ENCODE results near the gene BCL3. TPM values are rescaled to one million over a fixed set of nuclear protein-coding genes. Genes with fewer than 3 reads are reported as not detected.

BCL3 gene
- total RNA-seq, 4 donors from 2014 or later: 3.2 to 58.8 (median 11.9) TPM

DNA sequence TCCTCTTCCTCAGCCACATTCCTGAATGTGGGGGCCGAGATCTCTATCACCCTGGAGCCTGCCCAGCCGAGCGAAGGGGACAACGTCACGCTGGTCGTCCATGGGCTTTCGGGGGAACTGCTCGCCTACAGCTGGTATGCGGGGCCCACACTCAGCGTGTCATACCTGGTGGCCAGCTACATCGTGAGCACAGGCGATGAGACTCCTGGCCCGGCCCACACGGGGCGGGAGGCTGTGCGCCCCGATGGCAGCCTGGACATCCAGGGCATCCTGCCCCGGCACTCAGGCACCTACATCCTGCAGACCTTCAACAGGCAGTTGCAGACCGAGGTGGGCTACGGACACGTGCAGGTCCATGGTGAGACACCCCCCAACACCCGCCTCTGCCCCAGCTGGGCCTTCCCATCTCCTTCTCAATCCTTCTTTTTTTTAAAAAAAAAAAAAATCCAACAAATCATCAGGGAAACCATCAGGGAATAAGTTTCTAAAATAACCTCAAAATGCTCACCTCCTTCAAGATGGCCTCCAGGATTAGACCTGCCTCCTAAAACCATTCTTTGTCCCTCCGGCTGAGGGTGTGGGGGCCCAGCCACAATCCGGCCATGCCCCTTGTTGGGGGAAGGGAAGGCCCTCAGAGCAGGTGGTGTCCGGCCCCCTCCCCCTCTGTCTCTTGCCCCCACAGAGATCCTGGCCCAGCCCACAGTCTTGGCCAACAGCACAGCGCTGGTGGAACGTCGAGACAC is 45.0 kb upstream of the BCL3 start:
- Histone ChIP-seq H3K27ac (no peak overlapping the region), H3K4me1 (no peaks in the 10 kb centered on the region), H3K36me3 (no peaks in the 10 kb centered on the region), H3K9me3 (no peaks in the 10 kb centered on the region), H3K4me3 (no peak overlapping the region), H3K27me3 (no peaks in the 10 kb centered on the region)
- no peak for TF ChIP-seq POLR2A (IDR thresholded peaks at IDR 0.05)
- TF ChIP-seq, protein P1, sequence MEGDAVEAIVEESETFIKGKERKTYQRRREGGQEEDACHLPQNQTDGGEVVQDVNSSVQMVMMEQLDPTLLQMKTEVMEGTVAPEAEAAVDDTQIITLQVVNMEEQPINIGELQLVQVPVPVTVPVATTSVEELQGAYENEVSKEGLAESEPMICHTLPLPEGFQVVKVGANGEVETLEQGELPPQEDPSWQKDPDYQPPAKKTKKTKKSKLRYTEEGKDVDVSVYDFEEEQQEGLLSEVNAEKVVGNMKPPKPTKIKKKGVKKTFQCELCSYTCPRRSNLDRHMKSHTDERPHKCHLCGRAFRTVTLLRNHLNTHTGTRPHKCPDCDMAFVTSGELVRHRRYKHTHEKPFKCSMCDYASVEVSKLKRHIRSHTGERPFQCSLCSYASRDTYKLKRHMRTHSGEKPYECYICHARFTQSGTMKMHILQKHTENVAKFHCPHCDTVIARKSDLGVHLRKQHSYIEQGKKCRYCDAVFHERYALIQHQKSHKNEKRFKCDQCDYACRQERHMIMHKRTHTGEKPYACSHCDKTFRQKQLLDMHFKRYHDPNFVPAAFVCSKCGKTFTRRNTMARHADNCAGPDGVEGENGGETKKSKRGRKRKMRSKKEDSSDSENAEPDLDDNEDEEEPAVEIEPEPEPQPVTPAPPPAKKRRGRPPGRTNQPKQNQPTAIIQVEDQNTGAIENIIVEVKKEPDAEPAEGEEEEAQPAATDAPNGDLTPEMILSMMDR (IDR thresholded peaks at IDR 0.05): no peak
- intact Hi-C loops (cut with DNase I; ENCODE audit: low total_unique reads): no loop called here
- no peak for DNase-seq

DNA sequence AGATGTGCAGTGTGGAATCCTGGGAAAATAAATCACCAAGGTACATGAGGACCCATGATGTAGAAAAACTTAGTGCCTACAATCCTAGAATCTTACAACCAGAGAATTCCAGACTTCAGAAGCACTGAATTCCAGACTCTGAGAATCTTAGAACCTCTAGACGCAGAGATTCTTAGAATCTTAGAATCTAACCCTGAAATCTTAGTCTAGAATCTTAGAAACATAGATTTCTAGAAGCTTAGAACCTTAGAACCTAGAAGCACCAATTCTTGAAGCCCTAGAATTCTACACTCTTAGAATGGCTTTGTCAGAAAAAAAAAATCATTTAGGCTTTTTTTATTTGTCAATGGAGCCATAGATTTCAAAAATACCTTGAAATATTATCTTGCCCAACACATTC is 43.5 kb upstream of the BCL3 start:
- Histone ChIP-seq H3K36me3 (no peaks in the 10 kb centered on the region), H3K9me3 (no peaks in the 10 kb centered on the region), H3K4me1 (no peaks in the 10 kb centered on the region), H3K27me3 (no peaks in the 10 kb centered on the region), H3K4me3 (no peak overlapping the region), H3K27ac (no peak overlapping the region)
- intact Hi-C loops (cut with DNase I; ENCODE audit: low total_unique reads): no loop called here
- no peak for DNase-seq
- TF ChIP-seq, protein P1 (IDR thresholded peaks at IDR 0.05): no peak
- TF ChIP-seq POLR2A (IDR thresholded peaks at IDR 0.05): no peak

DNA sequence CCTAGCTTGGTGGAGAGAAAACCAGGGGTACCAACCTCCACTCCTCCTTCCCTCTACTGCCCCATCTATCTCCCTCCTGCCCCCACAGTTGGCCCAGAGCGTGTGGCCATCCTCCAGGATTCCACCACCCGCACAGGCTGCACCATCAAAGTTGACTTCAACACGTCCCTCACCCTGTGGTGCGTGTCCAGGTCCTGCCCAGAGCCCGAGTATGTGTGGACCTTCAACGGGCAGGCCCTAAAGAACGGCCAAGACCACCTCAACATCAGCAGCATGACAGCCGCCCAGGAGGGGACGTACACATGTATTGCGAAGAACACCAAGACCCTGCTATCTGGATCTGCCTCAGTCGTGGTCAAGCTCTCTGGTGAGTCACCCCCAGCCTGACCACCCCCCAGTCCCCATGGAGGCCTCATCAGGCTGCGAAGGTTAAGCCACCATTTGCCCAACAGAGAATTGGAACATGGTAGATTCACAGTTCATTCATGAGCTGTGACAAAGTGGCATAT is 43.0 kb upstream of the BCL3 start:
- no peaks in the 10 kb centered on the region for H3K36me3 ChIP-seq
- no peaks in the 10 kb centered on the region for H3K9me3 ChIP-seq
- no peak overlapping the region for H3K27ac ChIP-seq
- intact Hi-C loops (cut with DNase I; ENCODE audit: low total_unique reads): no loop called here
- DNase-seq: no peak
- TF ChIP-seq POLR2A (IDR thresholded peaks at IDR 0.05): no peak
- TF ChIP-seq, protein P1 (IDR thresholded peaks at IDR 0.05): no peak
- no peaks in the 10 kb centered on the region for H3K27me3 ChIP-seq
- H3K4me3 ChIP-seq: no peak overlapping the region
- H3K4me1 ChIP-seq: no peaks in the 10 kb centered on the region

DNA sequence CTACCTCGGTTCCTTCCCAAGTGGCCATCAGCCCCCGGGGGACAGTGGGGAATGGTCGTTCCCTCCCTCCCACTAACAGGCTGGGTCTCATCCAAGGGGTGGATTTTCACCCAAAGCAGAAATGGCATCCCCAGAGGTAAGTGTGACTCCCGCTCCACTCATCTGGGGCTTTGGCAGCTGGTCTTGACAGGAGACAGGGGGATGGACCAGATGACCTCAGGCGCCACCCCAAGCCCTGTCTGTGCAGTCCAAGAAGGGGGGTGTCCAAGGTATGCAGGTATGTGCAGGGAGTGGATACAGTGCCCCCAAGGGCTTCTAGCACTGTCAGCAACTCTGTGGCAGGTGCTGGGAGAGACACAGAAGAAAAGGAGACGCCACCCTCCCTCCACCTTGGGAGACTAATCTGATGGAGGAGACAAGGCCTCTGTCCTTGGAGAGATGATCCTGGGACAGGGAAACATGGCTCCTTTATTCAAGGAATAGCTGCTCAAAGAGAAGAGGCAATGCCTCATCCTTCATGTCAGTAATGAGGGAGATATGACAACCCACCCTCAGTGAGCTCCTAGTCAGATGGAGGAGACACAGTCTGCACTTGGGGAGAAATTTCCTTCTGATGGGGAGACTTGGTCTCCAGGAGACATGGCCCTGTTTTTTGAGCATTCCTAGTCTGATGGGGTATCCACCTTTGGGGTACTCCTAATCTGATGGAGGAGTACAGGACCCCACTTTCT is 41.8 kb upstream of the BCL3 start:
- intact Hi-C loops (cut with DNase I; ENCODE audit: low total_unique reads): no loop called here
- Histone ChIP-seq H3K27ac (no peak overlapping the region), H3K36me3 (no peaks in the 10 kb centered on the region), H3K9me3 (no peaks in the 10 kb centered on the region), H3K4me3 (no peak overlapping the region), H3K4me1 (no peaks in the 10 kb centered on the region), H3K27me3 (no peaks in the 10 kb centered on the region)
- DNase-seq: no peak
- TF ChIP-seq, protein P1 (IDR thresholded peaks at IDR 0.05): no peak
- TF ChIP-seq POLR2A (IDR thresholded peaks at IDR 0.05): no peak

- no peak for TF ChIP-seq POLR2A (IDR thresholded peaks at IDR 0.05)
- TF ChIP-seq, protein P1 (IDR thresholded peaks at IDR 0.05): no peak
- H3K9me3 ChIP-seq: no peaks in the 10 kb centered on the region
- no peak for DNase-seq
Measured at GRCh38 chr19:44707794-44708193, 40.7 kb upstream of the BCL3 start.

More at GRCh38 chr19:44707794-44708193, 40.7 kb upstream of the BCL3 start:
- intact Hi-C loops (cut with DNase I; ENCODE audit: low total_unique reads): no loop called here
- H3K4me3 ChIP-seq: no peak overlapping the region
- H3K36me3 ChIP-seq: no peaks in the 10 kb centered on the region
- no peaks in the 10 kb centered on the region for H3K4me1 ChIP-seq
- H3K27me3 ChIP-seq: no peaks in the 10 kb centered on the region
- H3K27ac ChIP-seq: no peak overlapping the region

Measured in uterus (tissue), 4 donors.